Measurements from ENCODE around the gene SYCN. TPM values are rescaled to one million over a fixed set of nuclear protein-coding genes. Genes with fewer than 3 reads are reported as not detected.

SYCN gene
- total and polyA plus RNA-seq, 2 experiments from 2014 or later = not detected

DNA sequence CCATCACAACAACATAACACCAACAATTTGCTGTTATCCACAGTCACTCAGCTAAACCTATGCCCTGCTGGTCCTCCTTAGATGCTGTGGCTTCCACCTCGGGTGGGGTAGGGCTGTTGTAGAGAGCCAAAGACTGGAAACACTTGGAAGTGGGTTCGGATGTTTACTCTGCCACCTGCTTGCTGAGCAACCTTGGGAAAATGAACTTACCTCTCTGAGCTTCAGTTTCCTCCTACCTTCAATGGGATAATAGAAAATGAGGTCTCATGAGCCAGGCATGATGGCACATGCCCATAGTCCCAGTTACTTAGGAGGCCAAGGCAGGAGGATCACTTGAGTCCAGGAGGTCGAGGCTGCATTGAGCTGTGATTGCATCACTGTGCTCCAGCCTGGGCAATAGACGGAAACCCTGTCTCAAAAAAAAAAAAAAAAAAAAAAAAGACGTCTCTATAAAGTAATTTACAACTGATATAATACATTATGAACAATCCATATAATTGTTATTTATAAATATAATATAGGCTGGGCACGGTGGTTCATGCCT lies 3.3 kb upstream of the SYCN start:
- no peaks in the 10 kb centered on the region for H3K27me3 ChIP-seq
- no peak overlapping the region for H3K27ac ChIP-seq
- TF ChIP-seq, protein P1, sequence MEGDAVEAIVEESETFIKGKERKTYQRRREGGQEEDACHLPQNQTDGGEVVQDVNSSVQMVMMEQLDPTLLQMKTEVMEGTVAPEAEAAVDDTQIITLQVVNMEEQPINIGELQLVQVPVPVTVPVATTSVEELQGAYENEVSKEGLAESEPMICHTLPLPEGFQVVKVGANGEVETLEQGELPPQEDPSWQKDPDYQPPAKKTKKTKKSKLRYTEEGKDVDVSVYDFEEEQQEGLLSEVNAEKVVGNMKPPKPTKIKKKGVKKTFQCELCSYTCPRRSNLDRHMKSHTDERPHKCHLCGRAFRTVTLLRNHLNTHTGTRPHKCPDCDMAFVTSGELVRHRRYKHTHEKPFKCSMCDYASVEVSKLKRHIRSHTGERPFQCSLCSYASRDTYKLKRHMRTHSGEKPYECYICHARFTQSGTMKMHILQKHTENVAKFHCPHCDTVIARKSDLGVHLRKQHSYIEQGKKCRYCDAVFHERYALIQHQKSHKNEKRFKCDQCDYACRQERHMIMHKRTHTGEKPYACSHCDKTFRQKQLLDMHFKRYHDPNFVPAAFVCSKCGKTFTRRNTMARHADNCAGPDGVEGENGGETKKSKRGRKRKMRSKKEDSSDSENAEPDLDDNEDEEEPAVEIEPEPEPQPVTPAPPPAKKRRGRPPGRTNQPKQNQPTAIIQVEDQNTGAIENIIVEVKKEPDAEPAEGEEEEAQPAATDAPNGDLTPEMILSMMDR (IDR thresholded peaks at IDR 0.05; ENCODE audit: low read depth, low read length) = no peak
- no peak for DNase-seq (ENCODE audit: low read depth in 1 of 2, low spot score in 1 of 2)
- H3K4me1 ChIP-seq (ENCODE audit: low read depth) = no peaks in the 10 kb centered on the region
- no peaks in the 10 kb centered on the region for H3K36me3 ChIP-seq
- H3K9me3 ChIP-seq (ENCODE audit: low read depth) = no peaks in the 10 kb centered on the region
- no peak overlapping the region for H3K4me3 ChIP-seq

DNA sequence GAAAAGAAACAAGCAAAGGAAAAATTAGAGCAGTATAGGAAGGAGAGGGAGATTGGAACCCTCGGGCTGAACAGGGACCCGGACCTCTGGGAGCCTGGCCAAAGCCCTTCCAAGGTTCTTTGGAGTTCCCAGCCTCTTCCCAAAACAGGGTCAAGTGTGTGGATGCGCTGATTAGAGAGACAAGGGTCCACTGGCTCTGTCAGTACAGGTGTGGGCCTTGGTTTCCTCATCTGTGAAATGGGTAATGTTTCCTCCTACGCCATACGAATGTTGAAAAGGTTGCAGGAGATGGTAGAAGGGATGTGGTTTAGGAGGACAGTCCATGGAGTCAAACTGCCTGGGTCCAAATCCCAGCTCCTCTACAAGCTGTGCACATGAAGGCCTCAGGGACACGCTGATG lies 2.1 kb upstream of the SYCN start:
- Histone ChIP-seq H3K36me3 (no peaks in the 10 kb centered on the region), H3K27ac (no peak overlapping the region), H3K9me3 (ENCODE audit: low read depth) (no peaks in the 10 kb centered on the region), H3K27me3 (no peaks in the 10 kb centered on the region), H3K4me3 (no peak overlapping the region), H3K4me1 (ENCODE audit: low read depth) (no peaks in the 10 kb centered on the region)
- DNase-seq (ENCODE audit: low read depth in 1 of 2, low spot score in 1 of 2) = no peak
- TF ChIP-seq, protein P1 (IDR thresholded peaks at IDR 0.05; ENCODE audit: low read depth, low read length) = no peak

DNA sequence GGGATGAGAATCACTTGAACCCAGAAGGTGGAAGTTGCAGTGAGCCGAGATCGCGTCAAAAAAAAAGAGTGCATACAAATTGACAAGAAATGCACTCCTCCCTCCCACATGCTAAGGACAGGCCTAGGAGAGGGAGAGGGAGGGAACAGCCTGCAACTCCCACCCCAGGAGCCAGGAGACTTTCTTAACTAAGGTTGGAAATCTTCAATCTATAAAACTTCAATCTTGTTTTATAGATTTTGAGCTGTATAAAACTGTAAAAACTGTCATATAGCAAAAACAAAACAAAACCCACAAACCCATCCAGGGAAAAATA lies 1.3 kb upstream of the SYCN start:
- H3K4me3 ChIP-seq = no peak overlapping the region
- no peaks in the 10 kb centered on the region for H3K4me1 ChIP-seq (ENCODE audit: low read depth)
- DNase-seq (ENCODE audit: low read depth in 1 of 2, low spot score in 1 of 2) = no peak
- H3K27ac ChIP-seq = no peak overlapping the region
- H3K9me3 ChIP-seq (ENCODE audit: low read depth) = no peaks in the 10 kb centered on the region
- TF ChIP-seq, protein P1 (IDR thresholded peaks at IDR 0.05; ENCODE audit: low read depth, low read length) = no peak
- no peaks in the 10 kb centered on the region for H3K36me3 ChIP-seq
- no peaks in the 10 kb centered on the region for H3K27me3 ChIP-seq

DNA sequence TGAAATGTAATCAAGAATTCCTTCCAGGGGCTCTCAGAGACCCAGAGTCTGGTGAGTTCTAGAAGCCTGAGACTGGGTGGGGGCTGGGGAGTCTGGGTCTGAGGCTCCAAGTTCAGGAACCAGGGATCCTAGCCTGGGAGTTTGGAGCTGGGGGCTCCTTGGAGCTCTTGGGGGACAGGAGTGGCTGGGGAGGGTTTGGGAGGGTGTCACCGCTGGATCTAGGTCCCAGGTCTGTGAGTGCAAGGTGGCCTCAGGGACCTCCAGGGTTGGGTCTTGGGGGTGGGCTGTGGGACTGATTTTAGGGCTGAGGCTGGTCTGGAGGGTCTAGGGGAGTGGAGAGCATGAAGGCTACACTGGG lies 1.1 kb downstream of the SYCN start:
- TF ChIP-seq, protein P1 (IDR thresholded peaks at IDR 0.05; ENCODE audit: low read depth, low read length) = no peak
- Histone ChIP-seq H3K4me1 (ENCODE audit: low read depth) (no peaks in the 10 kb centered on the region), H3K9me3 (ENCODE audit: low read depth) (no peaks in the 10 kb centered on the region), H3K27ac (no peak overlapping the region), H3K36me3 (no peaks in the 10 kb centered on the region), H3K4me3 (no peak overlapping the region), H3K27me3 (peaks cover 2% of the 10 kb centered on the region)
- no peak for DNase-seq (ENCODE audit: low read depth in 1 of 2, low spot score in 1 of 2)

DNA sequence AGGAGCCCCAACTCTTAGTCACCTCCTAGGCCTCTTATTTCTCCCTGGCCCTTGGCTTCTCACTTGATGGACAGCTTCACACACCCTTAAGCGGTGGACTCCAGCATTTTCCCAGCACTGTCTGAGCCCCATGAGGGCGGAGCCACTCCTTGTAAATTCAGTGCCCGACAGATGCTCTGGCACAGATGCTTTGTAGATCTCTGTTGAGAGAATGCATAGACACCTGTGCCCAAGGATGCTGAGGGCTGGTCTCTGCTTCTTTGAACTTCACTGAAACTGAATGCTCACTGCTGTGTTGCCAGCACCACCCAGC lies 3.3 kb downstream of the SYCN start:
- H3K27me3 ChIP-seq = peaks cover 16% of the 10 kb centered on the region
- TF ChIP-seq, protein P1 (IDR thresholded peaks at IDR 0.05; ENCODE audit: low read depth, low read length) = no peak
- H3K4me1 ChIP-seq (ENCODE audit: low read depth) = no peaks in the 10 kb centered on the region
- H3K27ac ChIP-seq = no peak overlapping the region
- no peak overlapping the region for H3K4me3 ChIP-seq
- no peaks in the 10 kb centered on the region for H3K36me3 ChIP-seq
- DNase-seq (ENCODE audit: low read depth in 1 of 2, low spot score in 1 of 2) = no peak
- no peaks in the 10 kb centered on the region for H3K9me3 ChIP-seq (ENCODE audit: low read depth)
